Measurements from ENCODE around the gene AQP9. TPM values are rescaled to one million over a fixed set of nuclear protein-coding genes. Genes with fewer than 3 reads are reported as not detected.
A peak's percentile ranks its signal among the peaks of the same experiment; 100 is the strongest.

AQP9 gene
- total RNA-seq, 4 donors from 2014 or later = 12.2 to 56.8 (median 36.3) TPM

- DNase-seq (ENCODE audit: low spot score) = no peak
- no peak for ATAC-seq (ENCODE audit: low FRiP score)
- no peak for TF ChIP-seq CTCF (IDR thresholded peaks at IDR 0.05)
Observed at GRCh38 chr15:58223432-58223831, 85.3 kb downstream of the AQP9 start.

DNA sequence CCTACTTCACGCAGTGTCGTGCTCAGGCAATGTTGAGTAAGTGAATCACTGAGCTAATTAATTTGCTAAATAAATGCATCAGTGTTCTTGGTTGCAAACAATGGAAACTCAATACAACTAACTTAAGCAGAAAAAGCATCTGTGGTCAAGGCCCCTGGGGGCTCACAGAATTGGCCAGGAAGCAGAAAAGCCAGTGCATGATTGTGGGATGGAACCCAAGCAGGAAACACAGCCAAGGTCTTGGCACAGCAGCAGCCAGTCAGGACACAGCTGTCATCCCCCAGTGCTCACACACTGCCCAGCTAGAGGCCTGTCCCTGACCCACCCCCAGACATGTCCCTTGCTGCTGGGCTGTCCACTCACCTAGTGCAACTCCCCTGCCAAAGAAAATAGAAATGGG is 85.9 kb downstream of the AQP9 start:
- ATAC-seq (ENCODE audit: low FRiP score) (no peak), DNase-seq (ENCODE audit: low spot score) (no peak)
- TF ChIP-seq CTCF (IDR thresholded peaks at IDR 0.05) = no peak

GRCh38 chr15:58227706-58228543 is 89.7 kb downstream of the AQP9 start:
- DNase-seq (ENCODE audit: low spot score) = peak; percentile 59
- TF ChIP-seq CTCF (IDR thresholded peaks at IDR 0.05) = peak in 1 of 3 donors; percentile 19
- ATAC-seq (ENCODE audit: low FRiP score) = no peak

DNA sequence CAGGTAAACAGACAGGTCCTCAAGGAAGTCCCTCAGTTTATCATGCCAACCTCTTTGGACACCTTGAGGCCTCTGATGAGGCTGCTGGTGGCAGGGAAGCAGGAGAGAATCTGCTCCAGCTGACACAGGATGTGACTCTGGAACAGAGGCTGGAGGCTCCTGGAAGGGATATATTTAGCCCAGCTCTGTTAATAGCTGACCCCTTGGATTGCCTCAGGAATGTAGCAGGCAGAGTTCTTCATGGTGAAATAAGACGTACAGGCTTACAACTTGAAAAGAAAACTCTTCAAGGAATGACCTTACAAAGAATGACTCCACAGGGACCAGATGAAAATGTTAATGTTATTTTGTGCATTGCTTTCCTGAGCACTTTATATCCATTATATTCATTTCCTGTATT is 90.5 kb downstream of the AQP9 start:
- ATAC-seq (ENCODE audit: low FRiP score) (no peak), DNase-seq (ENCODE audit: low spot score) (no peak)
- no peak for TF ChIP-seq CTCF (IDR thresholded peaks at IDR 0.05)

DNA sequence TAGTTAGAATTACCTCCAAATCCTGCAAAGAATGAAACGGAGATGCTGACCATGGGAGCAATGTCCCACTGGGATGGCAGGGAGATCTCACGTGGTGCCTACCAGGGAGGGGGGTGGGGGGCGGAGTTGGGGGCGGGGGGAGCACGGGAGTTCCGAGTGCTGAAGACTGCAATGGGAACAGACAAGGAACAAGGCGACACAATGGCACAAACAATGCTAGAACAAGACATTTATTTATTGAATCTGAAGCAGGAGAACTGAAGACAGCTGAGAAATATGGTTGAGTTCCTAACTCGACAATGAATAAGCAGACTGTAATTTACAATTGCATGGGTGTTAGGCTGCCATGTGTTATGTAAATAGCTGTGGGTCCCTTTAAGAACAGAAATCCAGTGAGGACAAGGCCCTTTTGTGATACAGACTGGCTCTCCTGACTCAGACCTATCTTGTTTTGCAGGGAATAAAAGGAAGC is 91.2 kb downstream of the AQP9 start:
- ATAC-seq (ENCODE audit: low FRiP score) = no peak
- TF ChIP-seq CTCF (IDR thresholded peaks at IDR 0.05) = no peak
- DNase-seq (ENCODE audit: low spot score) = no peak

- no peak for DNase-seq (ENCODE audit: low spot score)
- no peak for ATAC-seq (ENCODE audit: low FRiP score)
- TF ChIP-seq CTCF (IDR thresholded peaks at IDR 0.05) = no peak
Observed at GRCh38 chr15:58232281-58233065, 94.3 kb downstream of the AQP9 start.
